ENCODE data around the gene PGLYRP1. TPM values are rescaled to one million over a fixed set of nuclear protein-coding genes. Genes with fewer than 3 reads are reported as not detected.

PGLYRP1 gene
- total RNA-seq, 2 donors from 2014 or later = not detected

- WGBS = 0% methylated on average over 34 of the region's 34 CpGs
- peak within 1 kb of the TSS; percentile 60 to 74 for H3K4me3 ChIP-seq
- no peaks in the 10 kb centered on the region for H3K36me3 ChIP-seq
- H3K4me1 ChIP-seq (replicated peaks) = no peaks in the 10 kb centered on the region
- peak; percentile 99 for DNase-seq (ENCODE audit: low spot score)
- H3K27ac ChIP-seq = peak within 1 kb of the TSS; percentile 54 to 70
- no peaks in the 10 kb centered on the region for H3K9me3 ChIP-seq
- H3K27me3 ChIP-seq (replicated peaks; ENCODE audit: insufficient read depth) = no peaks in the 10 kb centered on the region
- intact Hi-C loops (cut with DNase I) = no loop called here
- TF ChIP-seq POLR2AphosphoS5 (IDR thresholded peaks at IDR 0.05) (peak; percentile 97), POLR2A (IDR thresholded peaks at IDR 0.05) (peak; percentile 82)
- TF ChIP-seq, protein P1, sequence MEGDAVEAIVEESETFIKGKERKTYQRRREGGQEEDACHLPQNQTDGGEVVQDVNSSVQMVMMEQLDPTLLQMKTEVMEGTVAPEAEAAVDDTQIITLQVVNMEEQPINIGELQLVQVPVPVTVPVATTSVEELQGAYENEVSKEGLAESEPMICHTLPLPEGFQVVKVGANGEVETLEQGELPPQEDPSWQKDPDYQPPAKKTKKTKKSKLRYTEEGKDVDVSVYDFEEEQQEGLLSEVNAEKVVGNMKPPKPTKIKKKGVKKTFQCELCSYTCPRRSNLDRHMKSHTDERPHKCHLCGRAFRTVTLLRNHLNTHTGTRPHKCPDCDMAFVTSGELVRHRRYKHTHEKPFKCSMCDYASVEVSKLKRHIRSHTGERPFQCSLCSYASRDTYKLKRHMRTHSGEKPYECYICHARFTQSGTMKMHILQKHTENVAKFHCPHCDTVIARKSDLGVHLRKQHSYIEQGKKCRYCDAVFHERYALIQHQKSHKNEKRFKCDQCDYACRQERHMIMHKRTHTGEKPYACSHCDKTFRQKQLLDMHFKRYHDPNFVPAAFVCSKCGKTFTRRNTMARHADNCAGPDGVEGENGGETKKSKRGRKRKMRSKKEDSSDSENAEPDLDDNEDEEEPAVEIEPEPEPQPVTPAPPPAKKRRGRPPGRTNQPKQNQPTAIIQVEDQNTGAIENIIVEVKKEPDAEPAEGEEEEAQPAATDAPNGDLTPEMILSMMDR (IDR thresholded peaks at IDR 0.05) = no peak
Observed at GRCh38 chr19:45994998-45995714, 27.7 kb downstream of the PGLYRP1 start, which contains the start of gene CCDC61. TSS of gene CCDC61 (plus strand) at chr19:45995467. CDS start at chr19:46003019, 7,552 bp downstream.

DNA sequence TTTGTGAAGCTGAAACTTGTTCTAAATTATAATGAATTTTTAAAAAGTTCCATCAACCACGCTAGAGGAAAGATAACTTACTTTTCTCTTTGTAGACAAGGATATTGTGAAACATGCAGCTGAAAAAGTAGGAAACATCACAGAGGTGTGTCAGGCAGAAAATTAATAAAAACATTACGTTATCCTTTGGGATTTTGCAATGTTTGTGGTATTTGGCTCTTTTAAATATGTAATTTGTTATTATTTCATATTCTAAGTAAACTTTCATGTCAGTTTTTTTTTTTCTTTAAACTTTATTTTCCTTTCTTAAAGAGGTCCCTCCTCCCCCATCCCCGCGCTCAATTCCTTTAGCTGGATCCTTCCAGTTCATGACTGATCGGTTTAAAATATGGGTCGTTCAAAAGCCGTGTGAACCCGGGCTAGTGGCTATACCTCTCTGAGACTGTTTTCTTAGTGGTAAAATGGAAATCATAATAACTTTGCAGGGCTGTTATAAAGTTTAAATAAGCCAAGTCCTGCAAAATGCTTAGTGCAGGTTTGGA lies 28.3 kb downstream of the PGLYRP1 start:
- intact Hi-C loops (cut with DNase I) = no loop called here
- H3K27ac ChIP-seq = no peak overlapping the region

GRCh38 chr19:45990113-45990728 lies 32.6 kb downstream of the PGLYRP1 start:
- H3K9me3 ChIP-seq = no peaks in the 10 kb centered on the region
- intact Hi-C loops (cut with DNase I) = no loop called here
- 90% methylated on average over 12 of the region's 12 CpGs for WGBS

More for the DNA sequence above, 28.3 kb downstream of the PGLYRP1 start:
- no peak for TF ChIP-seq POLR2A (IDR thresholded peaks at IDR 0.05)
- no peak for TF ChIP-seq POLR2AphosphoS5 (IDR thresholded peaks at IDR 0.05)
- TF ChIP-seq, protein P1 (IDR thresholded peaks at IDR 0.05) = no peak
- Histone ChIP-seq H3K9me3 (no peaks in the 10 kb centered on the region), H3K36me3 (no peaks in the 10 kb centered on the region), H3K4me3 (peak overlapping the region; percentile 32 to 60), H3K27me3 (replicated peaks; ENCODE audit: insufficient read depth) (no peaks in the 10 kb centered on the region), H3K4me1 (replicated peaks) (no peaks in the 10 kb centered on the region)
- DNase-seq (ENCODE audit: low spot score) = no peak
- 13% methylated on average over 8 of the region's 8 CpGs for WGBS

GRCh38 chr19:45985321-45985720 lies 37.5 kb downstream of the PGLYRP1 start:
- H3K36me3 ChIP-seq = no peaks in the 10 kb centered on the region
- no peaks in the 10 kb centered on the region for H3K27me3 ChIP-seq (replicated peaks; ENCODE audit: insufficient read depth)
- H3K4me1 ChIP-seq (replicated peaks) = no peaks in the 10 kb centered on the region
- no peak overlapping the region for H3K27ac ChIP-seq
- intact Hi-C loops (cut with DNase I) = no loop called here
- H3K9me3 ChIP-seq = no peaks in the 10 kb centered on the region
- H3K4me3 ChIP-seq = no peak overlapping the region
- no peak for DNase-seq (ENCODE audit: low spot score)
- WGBS = 78% methylated on average over 7 of the region's 7 CpGs
- TF ChIP-seq POLR2AphosphoS5 (IDR thresholded peaks at IDR 0.05) = no peak
- no peak for TF ChIP-seq POLR2A (IDR thresholded peaks at IDR 0.05)
- TF ChIP-seq, protein P1 (IDR thresholded peaks at IDR 0.05) = no peak

More at GRCh38 chr19:45990113-45990728, 32.6 kb downstream of the PGLYRP1 start:
- H3K27me3 ChIP-seq (replicated peaks; ENCODE audit: insufficient read depth) = no peaks in the 10 kb centered on the region
- TF ChIP-seq POLR2A (IDR thresholded peaks at IDR 0.05) (no peak), POLR2AphosphoS5 (IDR thresholded peaks at IDR 0.05) (no peak)
- TF ChIP-seq, protein P1 (IDR thresholded peaks at IDR 0.05) = no peak
- no peak for DNase-seq (ENCODE audit: low spot score)
- H3K27ac ChIP-seq = no peak overlapping the region
- no peaks in the 10 kb centered on the region for H3K4me1 ChIP-seq (replicated peaks)
- H3K36me3 ChIP-seq = no peaks in the 10 kb centered on the region
- H3K4me3 ChIP-seq = no peak overlapping the region
